Measurements from ENCODE around the gene KPNA4. TPM values are rescaled to one million over a fixed set of nuclear protein-coding genes. Genes with fewer than 3 reads are reported as not detected.
"Not testable (repeated sequence)": the region's sequence is repeated elsewhere in the genome, so short reads cannot be mapped to it uniquely, and the experiment has no call there.

The KPNA4 gene, protein sequence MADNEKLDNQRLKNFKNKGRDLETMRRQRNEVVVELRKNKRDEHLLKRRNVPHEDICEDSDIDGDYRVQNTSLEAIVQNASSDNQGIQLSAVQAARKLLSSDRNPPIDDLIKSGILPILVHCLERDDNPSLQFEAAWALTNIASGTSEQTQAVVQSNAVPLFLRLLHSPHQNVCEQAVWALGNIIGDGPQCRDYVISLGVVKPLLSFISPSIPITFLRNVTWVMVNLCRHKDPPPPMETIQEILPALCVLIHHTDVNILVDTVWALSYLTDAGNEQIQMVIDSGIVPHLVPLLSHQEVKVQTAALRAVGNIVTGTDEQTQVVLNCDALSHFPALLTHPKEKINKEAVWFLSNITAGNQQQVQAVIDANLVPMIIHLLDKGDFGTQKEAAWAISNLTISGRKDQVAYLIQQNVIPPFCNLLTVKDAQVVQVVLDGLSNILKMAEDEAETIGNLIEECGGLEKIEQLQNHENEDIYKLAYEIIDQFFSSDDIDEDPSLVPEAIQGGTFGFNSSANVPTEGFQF
- 26.7 and 29.4 TPM in 2 replicates for total RNA-seq (2014; rRNA removed)
- 22.1 TPM for polyA plus RNA-seq (2012)

DNA sequence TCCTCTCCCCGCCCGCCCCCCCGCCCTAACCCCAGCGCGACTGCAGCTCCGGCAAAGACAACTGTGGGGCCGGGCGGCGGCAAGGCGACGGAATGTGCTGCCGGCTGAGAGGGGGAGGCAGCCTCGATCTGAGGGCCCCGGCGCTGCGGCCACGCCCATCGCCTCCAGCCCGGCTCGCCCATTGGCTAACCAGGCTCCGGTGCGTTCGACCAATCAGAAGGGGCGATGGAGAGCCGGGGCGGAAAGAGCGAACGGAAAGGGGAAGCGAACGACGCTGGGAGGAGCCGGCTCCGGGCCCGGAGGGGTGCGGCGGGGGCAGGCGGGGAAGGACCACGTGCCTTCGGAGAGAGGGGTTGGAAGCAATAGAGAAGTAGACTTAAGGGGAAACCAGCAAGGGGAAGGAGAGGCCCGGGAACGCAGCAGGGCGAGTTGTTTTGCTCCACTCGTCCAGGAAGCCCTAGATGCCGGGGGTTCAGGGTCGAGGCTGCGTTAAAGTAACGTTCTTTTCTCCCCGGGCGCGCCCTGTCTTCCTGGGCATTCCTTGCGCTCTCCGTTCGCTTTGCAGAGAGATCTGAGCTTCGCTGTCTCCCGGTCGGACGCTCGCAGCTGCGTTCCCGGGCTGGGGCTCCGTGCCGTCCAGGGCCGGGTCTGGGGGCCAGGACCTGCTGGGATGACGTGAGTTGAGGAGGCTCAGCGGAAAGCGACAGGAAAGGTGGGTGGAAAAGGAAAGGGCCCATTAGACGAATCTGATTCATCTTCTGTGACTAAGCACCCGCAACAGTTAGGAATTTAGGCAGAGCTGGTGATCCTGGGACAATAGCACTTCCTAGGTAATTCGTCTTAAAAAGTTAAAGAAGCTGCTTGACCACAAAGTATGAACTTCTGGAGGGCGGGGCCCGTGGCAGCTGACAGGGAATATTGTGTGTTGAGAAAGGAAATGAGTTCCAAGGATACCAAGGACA is at the start of gene KPNA4:
KPNA4 (minus strand) TSS at position 130 of the 962 bp plus-strand sequence. CDS start 289 bp downstream, outside the sequence.
- peak; percentile 97 for DNase-seq (ENCODE audit: low read depth)

GRCh38 chr3:160613661-160614060 is 48.3 kb upstream of the KPNA4 start:
- DNase-seq (ENCODE audit: low read depth) = no peak

DNA sequence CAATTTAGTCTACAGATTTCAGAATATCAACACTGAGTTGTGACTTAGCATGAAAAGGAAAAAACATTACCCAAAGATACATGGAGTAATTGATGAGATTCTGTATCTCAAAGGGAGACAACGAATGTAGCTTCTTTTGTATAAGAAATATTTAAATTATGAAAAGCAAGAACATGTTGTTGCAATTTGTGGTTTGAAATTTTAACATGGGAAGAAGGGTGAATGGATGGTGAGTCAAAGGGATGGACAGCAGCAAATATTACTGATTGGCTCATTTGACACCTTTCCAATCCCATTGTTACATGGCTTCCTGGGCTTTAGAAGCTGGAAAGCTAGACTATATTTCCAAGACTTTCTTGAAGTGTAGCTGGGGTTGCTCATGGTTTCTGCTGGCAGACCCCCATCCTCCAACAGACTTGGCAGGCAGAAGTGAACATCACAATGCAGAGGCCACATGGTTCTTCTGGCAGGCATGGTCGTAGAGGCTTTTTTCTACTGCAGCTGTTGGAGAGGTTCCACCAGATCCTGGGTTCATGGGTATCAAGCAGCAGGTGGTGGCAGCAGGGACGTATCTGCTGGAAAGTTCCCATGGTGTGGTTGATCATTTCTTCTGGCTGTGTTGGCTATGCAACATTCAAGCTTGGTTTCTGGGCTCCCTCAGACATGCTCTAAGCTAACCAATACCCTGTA is 47.2 kb upstream of the KPNA4 start:
- no peak for DNase-seq (ENCODE audit: low read depth)

- DNase-seq (ENCODE audit: low read depth) = no peak
These were observed 45.8 kb upstream of the KPNA4 start for GRCh38 chr3:160611141-160611540.

- DNase-seq (ENCODE audit: low read depth) = no peak
These were observed 43.5 kb upstream of the KPNA4 start for GRCh38 chr3:160608870-160609269.

DNA sequence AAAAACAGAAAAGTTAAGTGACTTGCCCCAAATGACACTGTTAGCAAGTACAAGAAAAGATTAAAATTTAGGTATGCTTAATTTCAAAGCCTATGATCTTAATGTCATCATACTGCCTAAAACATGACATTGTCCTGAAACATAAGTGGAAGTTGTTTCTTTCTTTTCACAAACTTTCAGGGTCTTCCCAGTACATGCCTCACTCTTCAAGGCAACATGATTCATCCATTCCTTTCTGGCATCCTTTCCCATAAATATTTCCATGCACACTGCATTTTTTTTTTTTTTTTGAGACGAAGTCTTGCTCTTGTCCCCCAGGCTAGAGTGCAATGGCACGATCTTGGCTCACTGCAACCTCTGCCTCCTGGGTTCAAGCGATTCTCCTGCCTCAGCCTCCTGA is 42.5 kb upstream of the KPNA4 start:
- DNase-seq (ENCODE audit: low read depth) = no peak

DNA sequence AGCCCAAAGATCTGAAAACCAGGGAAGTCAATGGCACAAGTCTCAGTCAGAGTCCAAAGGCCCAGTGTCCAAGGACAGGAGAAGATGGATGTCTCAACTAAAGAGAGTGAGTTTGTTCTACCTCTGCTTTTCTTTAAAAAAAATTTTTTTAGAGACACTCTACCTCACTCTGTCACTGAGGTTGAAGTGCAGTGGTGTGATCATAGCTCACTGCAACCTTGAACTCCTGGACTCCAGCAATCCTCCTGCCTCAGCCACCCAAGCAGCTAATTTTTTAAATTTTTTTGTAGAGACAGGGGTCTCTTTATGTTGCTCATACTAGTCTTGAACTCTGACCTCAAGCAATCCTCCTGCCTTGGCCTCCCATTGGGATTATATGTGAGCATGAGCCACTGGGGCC is 39.9 kb upstream of the KPNA4 start:
- no peak for DNase-seq (ENCODE audit: low read depth)

DNA sequence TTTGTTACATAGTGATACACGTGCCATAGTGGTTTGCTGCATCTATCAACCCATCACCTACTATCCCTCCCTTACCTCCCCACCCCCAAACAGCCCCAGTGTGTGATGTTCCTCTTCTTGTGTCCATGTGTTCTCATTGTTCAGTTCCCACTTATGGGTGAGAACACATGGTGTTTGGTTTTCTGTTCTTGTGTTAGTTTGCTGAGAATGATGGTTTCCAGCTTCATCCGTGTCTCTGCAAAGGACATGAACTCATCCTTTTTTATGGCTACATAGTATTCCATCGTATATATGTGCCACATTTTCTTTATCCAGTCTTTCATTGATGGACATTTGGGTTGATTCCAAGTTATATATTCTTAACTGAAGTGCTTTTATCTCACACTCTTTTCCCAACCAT is 38.5 kb upstream of the KPNA4 start:
- DNase-seq (ENCODE audit: low read depth) = not testable (repeated sequence)

DNA sequence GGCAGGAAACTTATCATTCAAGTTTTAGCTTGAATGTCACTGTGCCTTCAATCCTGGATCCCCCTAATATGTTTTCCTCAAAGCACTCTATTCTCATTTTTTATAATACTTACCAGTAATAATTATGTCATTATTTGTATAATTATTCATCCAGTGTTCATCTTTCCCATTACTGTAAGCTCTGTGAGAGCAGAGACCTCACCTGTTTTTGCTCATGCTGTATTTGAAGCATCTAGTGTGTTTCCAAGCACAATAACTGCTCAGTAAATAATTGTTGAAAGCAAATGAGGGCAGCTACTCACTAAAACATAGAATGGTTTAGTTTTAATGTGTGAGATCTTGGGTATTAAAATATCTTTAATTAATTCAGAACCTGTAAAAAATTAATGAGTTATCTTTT is 36.9 kb upstream of the KPNA4 start:
- no peak for DNase-seq (ENCODE audit: low read depth)

DNA sequence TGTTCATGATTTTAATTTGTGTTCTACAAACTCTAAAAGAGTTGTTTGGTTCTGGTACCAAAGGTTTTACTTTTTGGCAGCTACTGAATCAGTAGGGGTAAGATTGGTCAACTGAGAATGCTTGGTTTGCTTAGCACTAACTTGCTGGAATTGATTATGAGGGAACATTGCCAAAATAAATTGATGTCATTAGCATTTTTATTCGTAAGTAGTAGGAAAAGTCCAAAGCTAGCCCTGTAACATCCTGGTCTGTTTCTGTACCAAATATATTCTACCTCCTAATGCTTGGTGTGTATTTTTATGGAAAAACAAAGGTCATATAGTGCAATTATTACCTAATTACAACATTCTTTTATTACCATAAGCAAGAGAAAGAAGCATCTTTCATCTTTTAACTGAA is 35.9 kb upstream of the KPNA4 start:
- no peak for DNase-seq (ENCODE audit: low read depth)

DNA sequence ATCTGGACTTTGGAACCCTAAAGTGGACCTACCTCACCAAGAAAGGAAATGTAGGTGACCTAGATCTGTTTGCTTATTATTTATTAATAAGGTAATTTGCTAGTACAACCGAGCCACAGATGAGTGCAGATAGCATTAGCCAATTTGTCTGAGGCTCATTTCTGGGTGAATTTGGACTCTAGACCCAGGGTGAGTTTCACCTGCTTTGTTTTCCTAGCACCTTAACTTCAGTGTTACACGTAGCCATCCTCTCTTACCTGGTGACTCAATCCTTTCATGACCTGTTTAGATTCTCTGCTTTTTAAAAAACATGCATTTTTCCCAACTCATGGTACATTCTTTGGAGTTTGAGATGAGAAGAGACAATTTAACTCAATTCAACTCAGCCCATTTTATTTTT is 33.5 kb upstream of the KPNA4 start:
- DNase-seq (ENCODE audit: low read depth) = no peak

DNA sequence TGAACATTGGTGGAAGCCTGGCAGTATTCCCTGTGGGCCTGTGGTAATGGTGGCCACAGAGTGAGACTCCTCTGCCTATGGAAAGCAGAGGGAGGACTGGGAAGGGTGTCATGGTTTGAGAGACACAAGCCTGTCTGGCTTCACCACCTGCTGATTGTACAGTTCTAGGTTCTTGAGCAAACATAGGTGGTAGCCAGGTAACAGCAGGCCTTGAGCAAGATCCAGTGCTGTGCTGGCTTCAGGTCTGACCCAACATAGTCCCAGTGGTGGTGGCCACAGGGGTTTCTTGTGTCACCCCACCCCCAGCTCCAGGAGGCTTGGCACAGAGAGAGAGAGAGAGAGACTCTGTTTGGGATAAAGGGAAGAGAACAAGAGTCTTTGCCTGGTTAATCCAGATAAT is 22.7 kb upstream of the KPNA4 start:
- DNase-seq (ENCODE audit: low read depth) = no peak

- no peak for DNase-seq (ENCODE audit: low read depth)
These were observed 21.7 kb upstream of the KPNA4 start for GRCh38 chr3:160587105-160587504.

GRCh38 chr3:160586679-160587078 is 21.3 kb upstream of the KPNA4 start:
- no peak for DNase-seq (ENCODE audit: low read depth)

- DNase-seq (ENCODE audit: low read depth) = no peak
These were observed 18.1 kb upstream of the KPNA4 start for GRCh38 chr3:160583451-160583850.

GRCh38 chr3:160580938-160581337 is 15.6 kb upstream of the KPNA4 start:
- no peak for DNase-seq (ENCODE audit: low read depth)

- DNase-seq (ENCODE audit: low read depth) = peak; percentile 24
These were observed 12.3 kb upstream of the KPNA4 start for GRCh38 chr3:160577556-160578195.

DNA sequence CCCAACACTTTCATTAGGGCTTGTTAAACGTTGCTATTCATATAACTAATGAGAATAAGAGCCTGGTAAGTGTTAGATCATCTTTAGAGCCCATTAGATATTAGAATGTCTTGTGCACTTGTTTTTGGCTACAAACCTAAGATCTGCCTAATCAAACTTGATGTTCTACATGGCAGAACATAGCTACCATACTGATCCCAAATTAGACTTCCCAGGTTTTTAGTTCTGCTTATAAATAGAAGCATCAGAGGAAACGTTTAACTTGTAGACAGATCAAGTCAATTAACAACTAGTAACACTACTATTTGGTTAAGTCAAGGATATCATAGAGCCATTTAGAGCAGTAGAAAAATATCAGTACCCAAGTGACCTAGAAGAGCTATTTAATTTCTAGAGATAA is 11.7 kb upstream of the KPNA4 start:
- no peak for DNase-seq (ENCODE audit: low read depth)

DNA sequence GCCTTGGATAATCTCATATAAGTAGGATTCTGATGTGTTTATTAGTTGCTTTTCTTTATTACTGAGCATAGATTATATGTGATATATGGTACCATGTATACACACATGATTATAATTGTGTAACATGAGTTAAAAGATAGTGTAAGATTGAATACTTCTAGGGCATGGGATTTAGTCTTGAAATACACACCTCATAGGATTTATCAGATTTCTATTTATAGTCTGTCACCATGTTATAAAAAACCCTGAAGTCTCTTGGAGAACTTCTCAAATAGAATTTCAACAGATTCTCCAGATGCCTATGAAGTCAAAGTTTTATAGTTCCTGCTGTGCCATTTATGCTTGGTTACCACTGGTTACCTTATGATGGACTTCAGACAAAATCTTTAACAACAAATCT is 11.2 kb upstream of the KPNA4 start:
- DNase-seq (ENCODE audit: low read depth) = no peak

DNA sequence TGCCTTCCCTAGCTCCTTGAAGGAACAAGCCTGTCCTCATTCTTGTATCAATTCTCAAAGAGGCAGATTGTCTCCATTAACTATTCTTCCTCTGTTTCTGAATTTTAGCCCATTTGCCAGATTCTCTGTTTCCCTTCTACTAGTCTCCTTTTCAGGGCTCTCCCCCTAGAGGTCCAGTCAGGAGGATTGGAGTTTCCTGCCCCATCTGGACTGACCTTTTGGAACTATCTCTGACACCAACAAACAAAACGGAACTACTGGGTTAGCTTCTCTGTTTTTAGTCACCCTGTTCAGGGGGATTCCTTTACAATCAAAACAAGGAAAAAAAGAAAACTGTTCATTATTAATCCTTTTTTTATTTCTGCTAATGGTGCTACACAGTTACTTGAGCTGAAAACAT is 10.2 kb upstream of the KPNA4 start:
- DNase-seq (ENCODE audit: low read depth) = no peak

DNA sequence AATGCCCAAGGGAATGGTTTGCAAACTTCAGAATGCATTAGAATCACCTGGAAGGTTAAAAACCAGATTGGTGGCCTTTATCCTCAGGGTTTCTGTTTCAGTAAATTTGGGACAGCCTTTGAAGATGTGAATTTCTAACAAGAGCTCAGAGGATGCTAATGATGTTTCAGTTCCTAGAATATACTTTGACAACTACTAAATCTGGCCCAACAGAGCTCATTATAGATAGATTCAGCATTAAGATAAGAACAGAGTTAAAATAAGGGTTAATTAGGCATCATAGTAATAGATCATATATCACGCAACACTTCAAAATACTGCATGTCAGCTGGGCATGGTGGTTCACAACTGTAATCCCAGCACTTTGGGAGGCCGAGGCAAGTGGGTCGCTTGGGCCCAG is 9.3 kb upstream of the KPNA4 start:
- DNase-seq (ENCODE audit: low read depth) = no peak

Data from LHCN-M2 (cell line).